ENCODE data around the gene ZNF20.

ZNF20 gene

GRCh38 chr19:12139885-12140544, at the start of gene ZNF20:
Gene ZNF20, minus strand, starts transcription at chr19:12140350. Its CDS starts 168 bp downstream, at chr19:12140182.
- peak; percentile 55 to 78 (median 66) for DNase-seq

- DNase-seq: no peak
These were observed 47.5 kb upstream of the ZNF20 start for GRCh38 chr19:12187625-12188024.

DNA sequence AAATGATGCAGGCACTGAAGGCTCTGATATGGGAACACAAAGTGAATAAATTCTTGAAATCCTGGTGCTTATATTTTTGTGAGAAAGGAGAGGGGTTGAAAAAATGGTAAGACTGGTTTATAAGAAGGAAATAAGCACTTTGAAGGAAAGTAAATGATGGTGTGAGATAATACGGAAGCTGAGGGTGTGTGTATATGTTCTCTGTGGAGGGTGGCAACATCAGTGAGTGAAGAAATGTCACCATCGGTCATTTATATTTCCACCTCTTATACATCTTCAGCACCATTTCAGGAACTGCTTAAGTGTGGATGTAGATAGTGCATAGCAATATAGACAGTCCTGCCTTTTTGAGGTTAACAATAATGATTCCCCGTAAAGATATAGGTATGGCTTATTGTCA, 40.2 kb upstream of the ZNF20 start:
- no peak for DNase-seq

GRCh38 chr19:12166626-12167025, 26.5 kb upstream of the ZNF20 start:
- DNase-seq: no peak

- DNase-seq: no peak
These were observed 23.7 kb upstream of the ZNF20 start for GRCh38 chr19:12163826-12164225.

DNA sequence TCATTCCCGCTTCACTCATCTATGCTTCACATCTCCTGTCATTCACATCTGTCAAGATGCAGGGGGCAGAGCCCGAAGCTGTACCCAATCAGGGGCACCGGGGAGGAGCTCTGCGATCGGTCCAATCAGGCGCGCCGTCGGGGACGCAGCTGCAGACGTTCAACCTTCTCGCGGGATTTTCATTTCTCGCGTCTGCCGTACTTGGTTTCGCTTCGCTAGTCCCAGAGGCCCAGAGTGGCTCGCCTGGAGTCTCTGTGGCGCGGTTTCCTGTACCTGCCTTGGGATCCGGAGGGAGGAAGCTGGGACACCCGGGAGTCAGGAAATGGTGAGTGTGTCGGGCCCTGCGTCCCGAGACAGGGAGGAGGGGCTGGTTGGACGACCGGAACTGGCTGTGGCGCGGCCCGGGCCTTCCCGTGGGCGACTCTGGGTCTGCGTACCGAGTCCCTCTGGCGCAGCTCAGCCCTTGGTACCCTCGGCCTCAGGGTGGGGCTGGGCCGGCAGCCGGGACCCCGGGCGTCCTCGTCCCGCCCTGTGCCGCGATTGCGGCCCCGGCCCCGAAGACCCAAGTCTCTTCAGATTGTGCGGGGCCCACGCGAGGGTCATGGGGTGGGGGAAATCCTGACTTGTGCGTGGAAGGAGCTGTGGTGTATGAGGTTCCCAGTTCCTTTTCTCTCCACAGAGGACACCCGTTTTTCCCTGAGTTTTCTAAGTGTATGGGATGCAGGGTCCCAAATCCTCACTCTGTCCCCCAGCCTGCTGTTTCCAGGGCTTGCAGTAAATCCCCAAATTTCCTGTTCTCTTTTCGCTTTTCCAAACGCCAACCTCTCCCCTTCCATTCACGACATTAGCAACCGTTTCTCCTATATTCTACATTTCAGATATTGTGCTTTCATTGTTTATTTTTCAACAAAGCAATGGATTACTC, 23.0 kb upstream of the ZNF20 start, which contains the start of gene ZNF136:
ZNF136 (plus strand) TSS at position 215 of the 925 bp plus-strand sequence; CDS start at position 323, 108 bp downstream.
- DNase-seq: peak; percentile 69 to 85 (median 76)

GRCh38 chr19:12162513-12162881, 22.3 kb upstream of the ZNF20 start:
- DNase-seq: no peak

GRCh38 chr19:12159773-12160414, 19.7 kb upstream of the ZNF20 start:
- no peak for DNase-seq

GRCh38 chr19:12156223-12157058, 16.3 kb upstream of the ZNF20 start, which contains the start of gene ZNF625:
Gene ZNF625, minus strand, starts transcription at chr19:12156734. Its CDS starts 176 bp downstream, at chr19:12156558.
- DNase-seq: peak in 1 of 4 experiments; percentile 18

- DNase-seq: no peak
These were observed 15.2 kb upstream of the ZNF20 start for GRCh38 chr19:12155324-12155860.

- no peak for DNase-seq
These were observed 5.2 kb upstream of the ZNF20 start for GRCh38 chr19:12145348-12145747.

GRCh38 chr19:12141405-12141736, 1.2 kb upstream of the ZNF20 start:
- DNase-seq: no peak

DNA sequence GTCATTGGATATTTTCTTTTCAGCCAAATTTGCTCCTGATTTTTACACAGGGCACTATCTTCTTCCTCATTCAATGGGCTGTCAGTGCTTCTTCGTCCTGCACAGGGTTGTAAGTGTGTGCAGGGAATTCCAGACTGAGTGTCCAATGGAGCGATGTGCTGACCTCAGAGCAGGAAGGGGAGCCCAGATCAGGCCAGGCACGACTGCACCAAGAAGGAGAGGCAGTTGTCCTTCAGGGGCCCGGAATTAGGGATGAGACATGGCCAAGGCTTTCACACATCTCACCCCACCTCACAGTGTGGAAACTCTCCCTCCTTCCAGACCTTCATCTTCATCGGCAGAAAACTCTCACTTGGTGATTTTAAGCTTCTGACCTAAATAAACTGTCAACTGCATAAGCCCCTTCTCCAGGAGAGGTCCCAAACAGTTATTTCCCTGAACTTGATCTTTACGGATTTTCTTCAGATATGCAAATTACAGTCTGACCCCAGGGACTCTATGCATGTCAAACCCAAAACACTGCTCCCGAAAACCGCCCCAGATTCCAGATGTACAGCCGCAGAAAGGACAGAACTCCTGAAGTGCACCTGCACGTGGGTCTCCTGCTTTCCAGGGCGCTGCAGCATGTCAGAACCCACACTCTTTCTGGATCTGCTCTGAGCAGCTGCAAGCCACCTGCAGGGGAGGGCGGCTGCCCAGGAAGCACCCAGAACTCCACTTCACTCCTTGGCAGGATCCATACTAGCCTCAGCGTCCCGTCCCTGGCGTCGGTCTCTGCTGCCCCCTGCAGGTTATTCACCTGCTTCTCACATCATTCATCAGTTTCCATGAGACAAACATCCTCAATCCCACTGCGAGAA, 625 bp upstream of the ZNF20 start:
- DNase-seq: peak; percentile 46 to 76 (median 74)

GRCh38 chr19:12139269-12139668, 881 bp downstream of the ZNF20 start:
- no peak for DNase-seq

DNA sequence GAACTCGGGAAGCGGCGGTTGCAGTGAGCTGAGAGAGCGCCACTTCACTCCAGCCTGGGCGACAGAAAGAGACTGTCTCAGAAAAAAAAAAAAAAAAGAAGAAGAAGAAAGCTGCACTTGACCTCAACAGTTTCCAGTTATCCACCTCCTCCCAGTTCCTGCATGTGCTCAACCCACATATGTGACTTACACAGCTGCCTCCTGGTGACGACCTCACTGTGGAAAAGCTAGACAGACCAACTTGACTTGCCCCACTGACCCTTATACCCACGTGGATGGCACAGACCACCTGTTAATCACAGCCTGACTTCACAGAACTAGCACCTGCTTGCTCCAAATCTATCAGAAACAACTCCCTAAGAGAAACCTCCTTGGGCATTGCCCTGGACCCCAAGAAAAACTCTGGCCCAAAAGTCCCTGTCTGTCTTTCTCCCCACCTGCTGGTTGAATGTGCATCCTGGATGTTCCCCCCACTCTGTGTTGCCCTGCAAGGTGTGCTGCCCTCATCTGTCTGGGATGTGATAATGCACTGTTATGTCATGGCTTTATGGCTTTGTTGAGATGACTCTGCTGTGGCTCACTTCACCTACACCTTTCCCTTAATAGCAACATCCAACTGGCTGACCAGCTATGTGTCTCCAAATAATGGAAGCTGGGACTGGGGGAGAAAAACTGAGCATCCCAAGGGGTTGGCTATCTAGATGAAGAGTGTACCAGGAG, 2.8 kb downstream of the ZNF20 start:
- DNase-seq: peak in 1 of 4 experiments; percentile 3

DNA sequence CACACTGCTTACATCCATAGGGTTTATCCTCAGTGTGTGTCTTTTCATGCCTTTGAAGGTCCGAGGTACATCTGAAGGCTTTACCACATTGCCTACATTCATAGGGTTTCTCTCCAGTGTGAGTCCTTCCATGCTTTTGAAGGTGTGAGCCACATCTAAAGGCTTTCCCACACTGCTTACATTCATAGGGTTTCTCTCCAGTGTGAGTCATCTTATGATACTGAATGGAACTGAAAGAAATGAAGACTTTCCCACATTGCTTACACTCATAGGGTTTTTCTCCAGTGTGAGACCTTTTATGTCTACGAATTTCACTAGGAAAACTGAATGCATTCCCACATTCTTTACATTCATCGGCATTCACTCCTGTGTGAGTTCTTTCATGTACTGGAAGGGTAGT, 7.1 kb downstream of the ZNF20 start:
- DNase-seq: no peak

DNA sequence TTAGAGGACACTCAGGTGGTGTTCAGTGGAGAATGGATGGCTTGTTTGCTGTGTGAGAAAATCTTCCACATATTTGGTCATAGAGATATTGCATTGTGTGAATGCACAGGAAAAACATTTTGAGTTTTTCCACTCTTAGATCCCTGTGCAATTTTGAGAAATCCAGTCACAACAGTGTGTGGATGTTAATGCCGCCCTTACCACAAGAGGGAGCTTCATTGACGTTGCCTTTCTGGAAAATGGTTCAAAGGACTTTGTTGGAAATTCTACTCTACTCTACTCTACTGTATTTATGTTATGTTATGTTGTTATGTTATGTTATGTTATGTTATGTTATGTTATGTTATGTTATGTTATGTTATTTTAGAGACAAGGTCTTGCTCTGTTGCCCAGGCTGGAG, 13.4 kb downstream of the ZNF20 start:
- no peak for DNase-seq

DNA sequence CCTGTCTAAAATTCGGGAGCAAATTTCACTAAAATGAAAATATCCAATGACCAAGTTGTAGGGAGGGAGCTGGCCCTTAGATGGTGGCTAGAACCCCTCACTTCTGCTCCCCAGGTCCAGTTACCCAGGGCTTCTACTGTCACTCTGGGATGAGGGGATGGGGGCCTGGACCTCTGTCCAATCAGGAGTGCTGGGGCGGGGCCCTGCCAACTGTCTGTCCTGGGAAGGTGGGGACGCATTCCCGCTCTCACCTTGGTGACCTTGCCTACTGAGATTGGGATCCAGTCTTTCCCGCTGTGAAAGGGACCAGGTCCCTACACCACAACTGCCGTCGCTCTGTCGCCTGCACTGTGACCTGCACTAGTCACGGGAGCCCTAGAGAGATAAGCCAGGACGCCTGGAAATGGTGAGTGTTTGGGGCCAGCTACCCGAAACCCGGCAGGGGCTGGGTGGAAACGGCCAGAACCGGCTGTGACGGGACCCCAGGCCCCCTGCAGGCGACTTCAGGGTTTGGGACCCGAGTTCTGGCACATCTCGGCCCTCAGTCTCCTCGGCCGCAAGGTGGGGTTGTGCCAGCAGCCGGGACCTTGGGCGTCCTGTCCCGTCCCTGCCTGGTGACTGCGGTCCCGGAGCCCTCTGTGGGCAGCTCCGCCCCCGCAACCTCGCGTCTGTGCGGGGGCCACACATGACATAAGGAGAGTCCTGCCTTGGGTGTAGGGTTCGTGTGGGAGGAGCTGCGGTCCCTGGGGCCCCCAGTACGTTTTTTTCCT, 22.8 kb downstream of the ZNF20 start:
- no peak for DNase-seq

DNA sequence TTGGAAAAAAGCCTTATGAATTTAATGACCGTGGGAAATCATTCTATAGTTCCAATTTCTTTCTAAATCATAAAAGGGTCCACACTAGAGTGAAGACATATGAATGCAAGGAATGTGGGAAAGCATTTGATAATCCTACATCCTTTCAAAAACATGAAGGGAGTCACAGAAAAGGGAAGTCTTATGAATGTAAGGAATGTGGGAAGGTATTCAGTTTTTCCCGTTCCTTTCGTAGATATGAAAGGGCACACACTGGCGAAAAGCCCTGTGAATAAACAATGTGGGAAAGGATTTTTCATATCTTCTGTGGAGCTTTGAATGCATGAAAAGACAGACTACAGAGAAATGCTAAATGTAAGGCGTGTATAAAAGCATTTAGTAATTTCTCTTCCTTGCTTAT, 27.0 kb downstream of the ZNF20 start:
- DNase-seq: no peak

DNA sequence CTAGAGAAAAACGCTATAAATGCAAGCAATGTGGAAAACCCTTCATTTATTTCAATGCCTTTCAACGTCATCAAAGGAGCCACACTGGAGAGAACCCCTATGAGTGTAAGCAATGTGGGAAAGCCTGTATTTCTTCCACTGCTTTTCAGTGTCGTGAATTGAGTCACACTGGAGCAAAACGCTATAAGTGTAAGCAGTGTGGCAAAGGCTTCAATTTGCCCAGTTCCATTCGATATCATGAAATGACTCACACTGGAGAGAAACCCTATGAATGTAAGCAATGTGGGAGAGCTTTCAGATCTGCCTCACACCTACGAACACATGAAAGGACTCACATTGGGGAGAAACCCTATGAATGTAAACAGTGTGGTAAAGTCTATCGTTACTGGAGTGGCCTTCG, 27.4 kb downstream of the ZNF20 start:
- DNase-seq: no peak

All from activated naive CD4-positive, alpha-beta T cell (primary cell).